DOHH2 (cell line): Measurements from ENCODE around the gene SGCD.

Experiments used
- EZH2phosphoT487 ChIP-seq: fragments of 200-600 bp; sonication (generic); IDR thresholded peaks from 2 replicates; pipeline ENCODE4 v1.6.1; 2017; ENCODE audit warnings: borderline replicate concordance, mild to moderate bottlenecking, antibody characterized with exemption, low read length, moderate library complexity, mixed read lengths
- TF ChIP-seq, protein P1 (sequence below): fragments of 200-600 bp; sonication (generic); IDR thresholded peaks from one replicate; pipeline ENCODE4 v1.5.1; 2014; ENCODE audit warnings: antibody characterized with exemption, mild to moderate bottlenecking, low read depth, low read length; ENCODE audit not compliant: poor library complexity, severe bottlenecking

DNA sequence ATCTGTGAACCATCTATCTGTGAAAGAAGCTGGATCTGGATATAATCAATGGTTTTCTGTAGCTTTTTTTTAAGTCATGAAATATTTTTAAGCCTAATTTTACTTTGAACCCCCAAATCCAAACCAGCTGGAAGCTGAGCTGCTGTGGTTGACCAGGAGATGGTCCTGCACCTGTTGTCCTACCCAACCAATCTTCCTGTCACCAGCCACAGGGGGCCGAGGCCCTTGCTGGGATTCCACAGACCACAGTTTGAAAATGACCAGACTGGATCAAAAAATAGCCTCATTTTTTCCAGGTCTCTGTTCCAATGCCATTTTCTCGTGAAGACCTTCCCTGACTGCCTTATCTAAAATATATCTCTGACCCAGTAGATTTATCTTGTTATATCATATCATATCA lies 200.6 kb downstream of the SGCD start:
- TF ChIP-seq, protein P1, sequence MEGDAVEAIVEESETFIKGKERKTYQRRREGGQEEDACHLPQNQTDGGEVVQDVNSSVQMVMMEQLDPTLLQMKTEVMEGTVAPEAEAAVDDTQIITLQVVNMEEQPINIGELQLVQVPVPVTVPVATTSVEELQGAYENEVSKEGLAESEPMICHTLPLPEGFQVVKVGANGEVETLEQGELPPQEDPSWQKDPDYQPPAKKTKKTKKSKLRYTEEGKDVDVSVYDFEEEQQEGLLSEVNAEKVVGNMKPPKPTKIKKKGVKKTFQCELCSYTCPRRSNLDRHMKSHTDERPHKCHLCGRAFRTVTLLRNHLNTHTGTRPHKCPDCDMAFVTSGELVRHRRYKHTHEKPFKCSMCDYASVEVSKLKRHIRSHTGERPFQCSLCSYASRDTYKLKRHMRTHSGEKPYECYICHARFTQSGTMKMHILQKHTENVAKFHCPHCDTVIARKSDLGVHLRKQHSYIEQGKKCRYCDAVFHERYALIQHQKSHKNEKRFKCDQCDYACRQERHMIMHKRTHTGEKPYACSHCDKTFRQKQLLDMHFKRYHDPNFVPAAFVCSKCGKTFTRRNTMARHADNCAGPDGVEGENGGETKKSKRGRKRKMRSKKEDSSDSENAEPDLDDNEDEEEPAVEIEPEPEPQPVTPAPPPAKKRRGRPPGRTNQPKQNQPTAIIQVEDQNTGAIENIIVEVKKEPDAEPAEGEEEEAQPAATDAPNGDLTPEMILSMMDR = no peak
- no peak for TF ChIP-seq EZH2phosphoT487
